ENCODE results near the gene CDH23. TPM values are rescaled to one million over a fixed set of nuclear protein-coding genes. Genes with fewer than 3 reads are reported as not detected.

The CDH23 gene
- total and polyA plus RNA-seq, 2 of the 8 experiments (the other 6 are each of a cell fraction or from before 2014, with no cell fraction given), result 1.9 to 4.9 TPM

GRCh38 chr10:71675295-71675970 is 278.7 kb downstream of the CDH23 start:
- no peak overlapping the region for H2BK12ac ChIP-seq (ENCODE audit: low read depth, low read length)
- TF ChIP-seq JUN (IDR thresholded peaks at IDR 0.05; ENCODE audit: low read depth, low read length), result no peak
- TF ChIP-seq, protein P1, sequence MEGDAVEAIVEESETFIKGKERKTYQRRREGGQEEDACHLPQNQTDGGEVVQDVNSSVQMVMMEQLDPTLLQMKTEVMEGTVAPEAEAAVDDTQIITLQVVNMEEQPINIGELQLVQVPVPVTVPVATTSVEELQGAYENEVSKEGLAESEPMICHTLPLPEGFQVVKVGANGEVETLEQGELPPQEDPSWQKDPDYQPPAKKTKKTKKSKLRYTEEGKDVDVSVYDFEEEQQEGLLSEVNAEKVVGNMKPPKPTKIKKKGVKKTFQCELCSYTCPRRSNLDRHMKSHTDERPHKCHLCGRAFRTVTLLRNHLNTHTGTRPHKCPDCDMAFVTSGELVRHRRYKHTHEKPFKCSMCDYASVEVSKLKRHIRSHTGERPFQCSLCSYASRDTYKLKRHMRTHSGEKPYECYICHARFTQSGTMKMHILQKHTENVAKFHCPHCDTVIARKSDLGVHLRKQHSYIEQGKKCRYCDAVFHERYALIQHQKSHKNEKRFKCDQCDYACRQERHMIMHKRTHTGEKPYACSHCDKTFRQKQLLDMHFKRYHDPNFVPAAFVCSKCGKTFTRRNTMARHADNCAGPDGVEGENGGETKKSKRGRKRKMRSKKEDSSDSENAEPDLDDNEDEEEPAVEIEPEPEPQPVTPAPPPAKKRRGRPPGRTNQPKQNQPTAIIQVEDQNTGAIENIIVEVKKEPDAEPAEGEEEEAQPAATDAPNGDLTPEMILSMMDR (IDR thresholded peaks at IDR 0.05; ENCODE audit: control extremely low read depth in 1 of 3, insufficient read depth in 1 of 3, low read depth in 1 of 3, low read length in 3 of 3), result peak in 2 of 3 experiments; percentile 0 to 4; a peak in 2 of 4 replicates

More at GRCh38 chr10:71675295-71675970, 278.7 kb downstream of the CDH23 start:
- Histone ChIP-seq H2BK20ac (ENCODE audit: low read length) (no peak overlapping the region; the same call in 1 of the 2 replicates), H4K5ac (ENCODE audit: insufficient read length, low read depth, low read length) (no peak overlapping the region), H2BK15ac (ENCODE audit: low read length) (no peak overlapping the region), H3K4ac (replicated peaks; ENCODE audit: insufficient read length, low read depth, low read length) (no peak overlapping the region), H3K9me3 (ENCODE audit: insufficient read depth in 2 of 2, low read depth in 1 of 2, low read length in 1 of 2) (no peaks in the 10 kb centered on the region), H3K4me2 (ENCODE audit: insufficient read depth in 1 of 2, low read depth in 2 of 2, low read length in 2 of 2) (no peak overlapping the region), H3K56ac (replicated peaks; ENCODE audit: insufficient read length, low read depth, low read length) (no peak overlapping the region), H3K36me3 (ENCODE audit: control insufficient read depth in 2 of 4, insufficient read depth in 4 of 4, low read length in 3 of 4) (no peaks in the 10 kb centered on the region), H2AK5ac (ENCODE audit: low read depth, low read length) (no peak overlapping the region), H3K23ac (ENCODE audit: insufficient read length) (no peak overlapping the region), H2BK5ac (ENCODE audit: low read depth, low read length) (no peak overlapping the region), H3K4me3 (ENCODE audit: extremely low read depth in 1 of 4, insufficient read depth in 2 of 4, low read depth in 3 of 4, low read length in 4 of 4) (no peak overlapping the region), H3K79me2 (ENCODE audit: control insufficient read depth in 1 of 2, insufficient read depth in 2 of 2, low read length in 2 of 2) (no peaks in the 10 kb centered on the region), H3K23me2 (ENCODE audit: low read depth, low read length) (no peaks in the 10 kb centered on the region), H3K27ac (ENCODE audit: low read depth, low read length) (no peak overlapping the region), H4K91ac (replicated peaks; ENCODE audit: insufficient read length, low read length) (no peak overlapping the region), H3K14ac (ENCODE audit: insufficient read length) (no peak overlapping the region), H3K18ac (ENCODE audit: extremely low read depth, low read length) (no peak overlapping the region), H4K8ac (ENCODE audit: extremely low read depth, insufficient read depth, low read length) (peak overlapping the region; percentile 83; the same call in 1 of the 2 replicates), H3K4me1 (replicated peaks in 1 of 4; ENCODE audit: control insufficient read depth in 3 of 4, insufficient read depth in 4 of 4, low read length in 3 of 4) (no peaks in the 10 kb centered on the region; a peak in 1 of 7 replicates), H3K27me3 (replicated peaks in 1 of 4; ENCODE audit: control insufficient read depth in 3 of 4, extremely low read depth in 1 of 4, insufficient read depth in 3 of 4, low read length in 3 of 4) (no peaks in the 10 kb centered on the region), H3K79me1 (ENCODE audit: low read depth, low read length) (no peaks in the 10 kb centered on the region), H2BK120ac (replicated peaks; ENCODE audit: low read depth, low read length) (no peak overlapping the region), H4K20me1 (replicated peaks in 1 of 2; ENCODE audit: control insufficient read depth in 1 of 2, insufficient read depth in 2 of 2, low read length in 2 of 2) (no peaks in the 10 kb centered on the region), H2AFZ (ENCODE audit: low read length) (no peak overlapping the region), H3K9ac (replicated peaks in 1 of 4; ENCODE audit: extremely low read depth in 1 of 4, low read depth in 3 of 4, low read length in 3 of 4) (no peak overlapping the region)
- WGBS, 2 experiments (ENCODE audit: extremely low coverage in 1 of 2, insufficient coverage in 1 of 2, insufficient read length in 1 of 2, insufficient replicate concordance in 2 of 2, low coverage in 1 of 2, low lambda C conversion rate in 2 of 2, missing lambda C conversion rate in 1 of 2), result 81% methylated on average over 6 of the region's 6 CpGs; no CpG with 5 or more reads in 1 of the 2 experiments
- ChIA-PET POLR2A (ENCODE audit: partially characterized antibody) (no interaction called here), CTCF (ENCODE audit: partially characterized antibody) (interaction anchor here (0.9 to 5.0 kb wide), 12 partner anchors 9 to 291 kb away, joined by 3 to 34 read pairs (median 3); no protein-coding TSS in a partner anchor)
- FAIRE-seq (no peak), DNase-seq (ENCODE audit: low read depth in 1 of 2, low spot score in 2 of 2) (no peak)
